Caki2 (cell line): ENCODE data around the gene TCERG1L. TPM values are rescaled to one million over a fixed set of nuclear protein-coding genes. Genes with fewer than 3 reads are reported as not detected.

Source experiments
- DNase-seq: peaks from one replicate; pipeline ENCODE4 v3.0.0-alpha.2; 2015; ENCODE audit warnings: low read depth
- in situ Hi-C: cut with HindIII; loops from 2 replicates; pipeline ENCODE4 v1.10.0; 2016; ENCODE audit warnings: low sequenced_read_pairs, low pct_unique_long_range_greater_than_20kb, mixed read lengths
- total RNA-seq: library from RNA; depleted of rRNA; stranded (reverse); fragments of >200 nt; shearing (Covaris generic); gene quantifications from 2 replicates; pipeline ENCODE4 v1.2.3, GENCODE V29; 2014; ENCODE audit warnings: low replicate concordance

Gene TCERG1L
- total RNA-seq, 1 experiment from 2014 or later = not detected

DNA sequence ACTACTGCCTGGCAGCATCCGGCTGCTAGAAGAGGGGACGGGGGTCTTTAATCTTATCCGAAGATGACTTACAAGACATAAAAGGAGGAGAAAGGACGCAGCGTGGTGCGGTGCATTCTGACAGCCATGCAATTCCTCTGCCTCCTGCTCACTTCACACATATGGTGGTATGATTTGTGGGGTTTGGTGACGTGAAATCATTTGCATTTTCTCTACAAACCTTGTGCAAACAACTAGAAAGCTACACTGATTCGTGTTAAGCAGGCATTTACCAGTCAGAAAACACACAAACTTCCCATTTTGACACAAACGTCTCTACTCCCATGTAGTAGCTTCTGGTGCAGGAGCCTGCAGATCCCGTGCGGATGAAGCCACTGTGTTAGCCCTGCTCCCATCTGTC, 6.8 kb upstream of the TCERG1L start:
- DNase-seq = no peak
- in situ Hi-C loops = no loop called here

- DNase-seq = no peak
- in situ Hi-C loops = no loop called here
These were observed 5.0 kb upstream of the TCERG1L start for GRCh38 chr10:131316321-131317075.

DNA sequence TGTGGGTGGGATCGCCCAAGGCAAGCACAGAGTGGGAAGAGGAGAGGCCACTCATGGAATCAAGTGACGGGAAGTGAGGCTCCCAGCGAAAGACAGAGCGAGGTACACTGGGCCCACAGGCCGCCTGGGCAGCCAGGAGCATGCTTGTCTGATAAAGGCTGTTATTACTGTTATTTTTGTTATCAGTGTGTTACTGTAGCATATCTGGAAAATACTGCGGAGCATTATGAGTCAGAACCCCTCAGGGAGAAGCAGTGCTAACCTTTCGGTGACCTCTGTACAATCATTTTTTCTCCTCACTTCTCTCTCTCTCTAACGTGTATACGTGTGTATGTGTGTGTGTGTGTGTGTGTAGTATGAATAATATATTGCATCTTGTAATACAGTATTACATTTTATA, 3.8 kb upstream of the TCERG1L start:
- in situ Hi-C loops = no loop called here
- DNase-seq = no peak

GRCh38 chr10:131314799-131315198, 3.3 kb upstream of the TCERG1L start:
- DNase-seq = no peak
- in situ Hi-C loops = no loop called here

DNA sequence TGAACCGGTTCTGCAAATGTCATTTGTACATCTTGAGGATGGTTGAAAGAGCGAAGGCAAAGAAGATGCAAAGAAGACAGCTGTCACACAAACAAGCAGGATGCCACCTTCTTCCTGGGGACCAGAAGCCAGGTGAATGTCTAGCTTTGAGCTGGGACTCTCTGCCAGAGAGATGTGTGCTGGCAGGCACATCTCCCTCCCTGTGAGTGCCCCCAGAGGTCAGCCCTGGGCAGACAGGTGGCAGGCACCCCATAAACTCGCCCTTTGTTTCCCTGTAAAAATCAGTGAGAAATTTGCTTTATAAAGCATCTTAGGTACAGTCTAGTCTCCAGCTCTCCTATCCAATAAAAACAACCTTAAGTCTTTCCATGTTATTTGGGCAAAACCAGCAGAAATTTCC, 2.6 kb upstream of the TCERG1L start:
- in situ Hi-C loops = no loop called here
- DNase-seq = no peak

- DNase-seq = no peak
- in situ Hi-C loops = no loop called here
These were observed 1.9 kb upstream of the TCERG1L start for GRCh38 chr10:131313377-131313776.

- DNase-seq = no peak
- in situ Hi-C loops = no loop called here
These were observed 936 bp upstream of the TCERG1L start for GRCh38 chr10:131312478-131312836.

GRCh38 chr10:131311402-131311660, 190 bp downstream of the TCERG1L start:
- in situ Hi-C loops = no loop called here
- DNase-seq = no peak

DNA sequence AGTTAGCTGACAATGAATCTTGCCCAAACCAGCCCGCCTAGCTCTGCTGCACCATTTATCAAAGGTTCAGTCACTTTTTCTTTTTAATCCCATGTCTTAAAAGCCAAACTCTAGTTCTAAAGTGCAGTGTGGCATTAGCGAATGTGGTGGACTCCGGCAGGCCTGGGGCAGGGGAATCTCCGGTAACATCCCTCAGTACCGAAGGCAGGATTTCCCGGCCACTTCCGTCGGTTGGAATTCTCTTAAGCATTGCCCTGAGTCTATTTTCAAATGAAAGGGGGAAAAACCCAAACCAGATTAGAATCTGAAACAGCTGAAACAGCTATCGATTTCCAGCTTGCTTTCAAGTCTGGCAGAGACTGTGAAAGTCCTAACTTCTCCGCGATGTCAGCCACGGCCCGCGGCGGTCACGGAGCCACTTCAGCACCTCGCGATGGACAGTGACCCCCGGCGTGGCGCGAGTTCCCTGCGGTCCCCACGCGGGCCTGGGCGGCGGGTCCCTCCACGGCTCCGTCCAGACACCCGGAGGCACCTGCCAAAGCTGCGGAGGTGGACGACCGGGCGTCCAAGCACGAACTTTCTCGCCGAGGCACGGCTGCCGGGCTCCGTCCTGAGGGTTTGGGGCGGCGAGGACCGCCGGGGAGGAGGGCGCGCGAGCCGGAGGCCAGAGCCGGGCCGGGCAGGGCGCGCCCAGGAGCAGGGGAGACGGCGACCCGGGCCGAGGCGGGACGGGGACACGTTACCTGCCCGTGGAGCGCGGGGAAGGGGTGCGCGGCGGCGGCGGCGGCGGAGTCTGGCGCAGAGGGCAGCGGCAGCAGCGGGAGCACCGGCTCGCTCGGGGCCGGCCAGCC, 745 bp downstream of the TCERG1L start:
- in situ Hi-C loops = no loop called here
- DNase-seq = no peak

DNA sequence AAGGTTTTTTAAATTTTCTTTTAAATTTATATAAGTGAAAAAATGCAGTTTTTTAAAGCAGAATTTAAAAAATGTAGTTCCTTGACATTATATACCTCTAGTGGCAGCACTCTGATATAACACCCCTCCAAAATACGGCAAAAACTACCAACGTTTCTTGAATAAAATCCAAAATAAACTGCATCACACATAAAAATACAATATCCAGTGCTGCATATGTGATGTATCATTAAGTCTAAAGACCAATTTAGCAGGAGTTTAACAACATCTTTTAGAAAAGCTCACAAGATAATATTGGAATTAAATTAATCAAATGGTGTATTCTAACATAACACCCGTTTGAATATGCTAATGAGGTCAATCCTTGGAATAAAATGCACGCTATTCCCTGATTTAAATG, 1.4 kb downstream of the TCERG1L start:
- no peak for DNase-seq
- in situ Hi-C loops = no loop called here

DNA sequence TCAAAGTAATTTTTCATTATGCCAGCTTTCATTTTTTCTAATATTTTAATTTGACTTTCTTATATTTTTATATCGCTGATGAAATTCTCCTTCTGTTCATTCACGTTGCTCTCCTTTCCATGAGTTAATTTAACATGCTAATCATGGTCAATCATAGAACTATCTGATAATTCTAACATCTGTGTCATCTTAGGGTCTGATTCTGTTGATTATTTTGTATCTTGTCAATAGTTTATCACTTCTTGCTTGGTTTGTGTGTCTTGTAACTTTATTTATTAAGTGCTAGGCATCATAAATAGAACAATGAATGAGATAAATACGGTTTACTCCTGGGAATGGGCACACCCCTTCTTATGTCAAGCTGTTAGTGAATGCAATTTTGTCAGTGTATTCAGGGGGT, 11.0 kb downstream of the TCERG1L start:
- in situ Hi-C loops = no loop called here
- no peak for DNase-seq

- in situ Hi-C loops = no loop called here
- DNase-seq = no peak
These were observed 20.7 kb downstream of the TCERG1L start for GRCh38 chr10:131290781-131291180.

DNA sequence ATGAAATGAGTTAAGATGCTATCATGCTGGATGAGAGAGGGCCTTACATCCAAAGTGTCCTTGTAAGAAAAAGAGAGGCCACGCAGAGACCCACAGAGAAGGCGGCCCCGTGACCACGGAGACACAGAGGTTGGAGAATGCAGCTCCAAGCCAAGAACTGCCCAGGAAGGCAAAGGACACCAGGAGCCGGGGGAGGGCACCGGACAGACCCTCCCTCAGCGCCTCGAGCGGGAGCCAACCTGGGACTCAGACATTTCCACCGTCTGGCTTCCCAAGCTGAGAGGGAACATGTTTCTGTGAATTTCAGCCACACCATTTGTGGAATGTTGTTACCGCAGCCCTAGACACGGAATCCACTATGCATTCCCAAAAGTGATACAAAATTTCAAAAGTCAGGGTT, 22.9 kb downstream of the TCERG1L start:
- DNase-seq = no peak
- in situ Hi-C loops = no loop called here

- in situ Hi-C loops = no loop called here
- DNase-seq = no peak
These were observed 28.6 kb downstream of the TCERG1L start for GRCh38 chr10:131282961-131283360.

DNA sequence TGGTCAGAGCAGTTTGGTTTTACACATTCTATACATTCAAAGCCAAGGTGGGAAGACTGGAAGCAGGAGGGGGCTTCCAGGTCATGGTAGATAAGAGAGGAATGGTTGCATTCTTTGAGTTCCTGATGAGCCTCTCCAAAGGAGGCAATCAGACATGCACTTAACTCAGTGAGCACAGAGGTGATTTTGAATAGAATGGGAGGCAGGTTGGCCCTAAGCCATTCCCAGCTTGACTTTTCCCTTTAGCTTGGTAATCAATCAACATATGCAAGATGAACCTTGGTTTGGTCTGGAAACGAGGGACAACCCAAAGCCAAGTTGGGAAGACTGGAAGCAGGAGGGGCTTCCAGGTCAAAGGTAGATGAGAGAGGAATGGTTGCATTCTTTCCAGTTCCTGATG, 31.4 kb downstream of the TCERG1L start:
- no peak for DNase-seq
- in situ Hi-C loops = no loop called here

- in situ Hi-C loops = no loop called here
- DNase-seq = no peak
These were observed 32.0 kb downstream of the TCERG1L start for GRCh38 chr10:131279516-131279915.

DNA sequence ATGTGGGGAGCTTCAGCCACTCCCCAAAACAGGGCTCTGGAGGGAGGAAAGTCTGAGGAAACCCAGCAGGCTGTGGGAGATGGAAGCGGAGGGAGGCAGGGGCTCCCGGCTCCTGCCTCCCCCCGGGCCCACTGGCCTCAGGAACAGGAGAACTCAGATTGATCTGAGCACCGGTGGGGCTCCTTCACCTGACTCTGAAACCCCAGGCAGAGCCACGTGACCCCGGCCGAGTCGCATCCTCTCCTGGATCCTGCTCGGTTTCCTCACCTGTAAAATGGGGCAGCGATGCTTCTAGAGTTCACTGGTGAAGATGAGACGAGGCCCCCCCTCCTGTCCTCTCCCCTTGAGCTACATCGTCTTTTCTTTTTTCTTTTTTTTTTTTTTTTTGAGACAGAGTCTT, 33.6 kb downstream of the TCERG1L start:
- no peak for DNase-seq
- in situ Hi-C loops = no loop called here

- no peak for DNase-seq
- in situ Hi-C loops = no loop called here
These were observed 34.2 kb downstream of the TCERG1L start for GRCh38 chr10:131277278-131277677.

DNA sequence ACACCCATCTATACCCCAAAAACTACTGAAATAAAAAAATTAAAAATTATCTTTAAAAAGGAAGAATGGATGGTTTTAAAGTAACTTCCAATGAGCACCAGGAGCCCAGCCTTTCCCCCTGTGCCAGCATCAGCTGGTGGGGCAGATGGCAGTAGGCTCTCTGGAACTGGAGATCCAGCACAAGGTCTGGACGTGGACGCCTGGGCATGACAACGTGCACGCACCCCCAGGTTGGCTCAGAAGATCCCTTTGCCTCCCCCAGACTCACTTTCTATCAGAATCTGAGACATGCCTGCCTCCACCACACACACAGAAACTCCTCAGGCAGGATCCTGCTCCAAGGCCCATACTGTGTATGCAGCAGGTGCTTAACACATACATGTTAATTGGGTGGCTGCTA, 35.8 kb downstream of the TCERG1L start:
- no peak for DNase-seq
- in situ Hi-C loops = no loop called here

GRCh38 chr10:131274883-131275282, 36.6 kb downstream of the TCERG1L start:
- in situ Hi-C loops = no loop called here
- no peak for DNase-seq
